GM21367 (cell line): ENCODE data around the gene HSD17B7.
"Not testable (repeated sequence)": the region's sequence is repeated elsewhere in the genome, so short reads cannot be mapped to it uniquely, and the experiment has no call there.

Source experiments
- ATAC-seq: cut with Tn5 transposase; IDR thresholded peaks from one replicate; pipeline ENCODE4 v1.9.1; 2021; ENCODE audit not compliant: unreplicated experiment

HSD17B7 gene

GRCh38 chr1:162807503-162807902 lies 17.0 kb downstream of the HSD17B7 start:
- ATAC-seq = not testable (repeated sequence)

GRCh38 chr1:162812357-162812756 lies 21.9 kb downstream of the HSD17B7 start:
- not testable (repeated sequence) for ATAC-seq

GRCh38 chr1:162818136-162818535 lies 27.6 kb downstream of the HSD17B7 start:
- not testable (repeated sequence) for ATAC-seq

GRCh38 chr1:162818666-162819065 lies 28.2 kb downstream of the HSD17B7 start:
- ATAC-seq = not testable (repeated sequence)

GRCh38 chr1:162822391-162823200 lies 32.1 kb downstream of the HSD17B7 start:
- no peak for ATAC-seq

- ATAC-seq = no peak
Measured at GRCh38 chr1:162823231-162823630, 32.7 kb downstream of the HSD17B7 start.

GRCh38 chr1:162823771-162824525 lies 33.4 kb downstream of the HSD17B7 start:
- no peak for ATAC-seq

- ATAC-seq = no peak
Measured at GRCh38 chr1:162829268-162829667, 38.8 kb downstream of the HSD17B7 start.

- no peak for ATAC-seq
Measured at GRCh38 chr1:162832470-162832869, 42.0 kb downstream of the HSD17B7 start.

- ATAC-seq = peak; percentile 93
Measured at GRCh38 chr1:162835157-162835899, 44.8 kb downstream of the HSD17B7 start.

GRCh38 chr1:162838863-162839262 lies 48.4 kb downstream of the HSD17B7 start:
- no peak for ATAC-seq

- no peak for ATAC-seq
Measured at GRCh38 chr1:162840250-162840839, 49.8 kb downstream of the HSD17B7 start.

- ATAC-seq = no peak
Measured at GRCh38 chr1:162844153-162844552, 53.7 kb downstream of the HSD17B7 start.

- no peak for ATAC-seq
Measured at GRCh38 chr1:162846256-162847212, 56.0 kb downstream of the HSD17B7 start.

- no peak for ATAC-seq
Measured at GRCh38 chr1:162847839-162848453, 57.4 kb downstream of the HSD17B7 start.

- ATAC-seq = no peak
Measured at GRCh38 chr1:162849711-162850110, 59.2 kb downstream of the HSD17B7 start.

GRCh38 chr1:162851341-162851740 lies 60.8 kb downstream of the HSD17B7 start:
- no peak for ATAC-seq

GRCh38 chr1:162854245-162854882 lies 63.9 kb downstream of the HSD17B7 start:
- peak; percentile 84 for ATAC-seq
